Measurements from ENCODE around the gene ZNF598. TPM values are rescaled to one million over a fixed set of nuclear protein-coding genes. Genes with fewer than 3 reads are reported as not detected.

The ZNF598 gene
- total RNA-seq, 1 experiment from 2014 or later = 70.9 TPM

DNA sequence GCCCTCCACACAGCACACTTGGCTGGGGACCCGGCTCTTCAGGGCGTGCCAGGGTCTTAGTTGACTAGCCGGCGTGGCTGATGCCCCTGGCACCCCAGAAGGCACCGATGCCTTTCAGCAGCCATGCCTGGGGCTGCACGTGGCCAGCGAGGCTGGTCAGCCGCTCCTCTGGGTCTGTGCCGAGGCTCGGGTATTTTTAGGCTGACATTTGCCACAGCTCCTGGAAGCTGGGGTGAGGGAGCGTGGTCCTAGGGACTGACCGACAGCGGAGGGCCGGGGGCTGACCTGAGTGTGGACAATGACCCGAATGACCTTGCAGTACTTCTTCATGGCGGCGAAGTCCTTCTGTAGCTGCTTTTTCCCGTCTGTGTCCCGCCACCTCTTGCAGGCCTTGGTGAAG lies 59.1 kb downstream of the ZNF598 start:
- H3K27me3 ChIP-seq (ENCODE audit: insufficient read depth, low read length) = no peaks in the 10 kb centered on the region
- H3K4me1 ChIP-seq (ENCODE audit: insufficient read depth, low read length) = no peaks in the 10 kb centered on the region
- Mint-ChIP-seq H3K9me3 (peaks cover 0 to 3% of the 10 kb centered on the region in 2 experiments; a peak in 2 of 5 replicates), H3K27me3 (ENCODE audit: low read depth) (peaks cover 3% of the 10 kb centered on the region), H3K4me3 (no peak overlapping the region), H3K27ac (peak overlapping the region in 1 of 3 experiments; percentile 92; a peak in 1 of 7 replicates), H3K36me3 (ENCODE audit: insufficient read depth in 1 of 3, low read depth in 3 of 3) (no peaks in the 10 kb centered on the region; a peak in 1 of 7 replicates), H3K4me1 (peaks cover 4 to 5% of the 10 kb centered on the region in 2 experiments; a peak in 2 of 4 replicates)
- H3K9ac ChIP-seq (ENCODE audit: extremely low read depth, insufficient read length, low read length) = no peak overlapping the region
- no peaks in the 10 kb centered on the region for H3K9me3 ChIP-seq (ENCODE audit: control insufficient read depth, low read depth, low read length)
- H2AK5ac ChIP-seq (ENCODE audit: insufficient read length, low read length) = no peak overlapping the region
- H3K79me2 ChIP-seq (ENCODE audit: insufficient read depth, low read length) = no peaks in the 10 kb centered on the region
- no peak overlapping the region for H2BK12ac ChIP-seq (ENCODE audit: insufficient read length, low read depth, low read length)
- no peak overlapping the region for H2BK15ac ChIP-seq (ENCODE audit: low read depth, low read length)
- no peak overlapping the region for H3K27ac ChIP-seq (ENCODE audit: insufficient read length, low read depth, low read length)
- H2BK120ac ChIP-seq (ENCODE audit: low read depth, low read length, poor library complexity, severe bottlenecking) = no peak overlapping the region
- DNase-seq = no peak
- H3K23me2 ChIP-seq (ENCODE audit: insufficient read length, low read depth, low read length, poor library complexity, severe bottlenecking) = no peaks in the 10 kb centered on the region
- no peak overlapping the region for H3K23ac ChIP-seq (ENCODE audit: insufficient read length, low read depth, low read length)
- H3K4me2 ChIP-seq (ENCODE audit: insufficient read depth, insufficient read length, low read length) = no peak overlapping the region
- TF ChIP-seq, protein P1, sequence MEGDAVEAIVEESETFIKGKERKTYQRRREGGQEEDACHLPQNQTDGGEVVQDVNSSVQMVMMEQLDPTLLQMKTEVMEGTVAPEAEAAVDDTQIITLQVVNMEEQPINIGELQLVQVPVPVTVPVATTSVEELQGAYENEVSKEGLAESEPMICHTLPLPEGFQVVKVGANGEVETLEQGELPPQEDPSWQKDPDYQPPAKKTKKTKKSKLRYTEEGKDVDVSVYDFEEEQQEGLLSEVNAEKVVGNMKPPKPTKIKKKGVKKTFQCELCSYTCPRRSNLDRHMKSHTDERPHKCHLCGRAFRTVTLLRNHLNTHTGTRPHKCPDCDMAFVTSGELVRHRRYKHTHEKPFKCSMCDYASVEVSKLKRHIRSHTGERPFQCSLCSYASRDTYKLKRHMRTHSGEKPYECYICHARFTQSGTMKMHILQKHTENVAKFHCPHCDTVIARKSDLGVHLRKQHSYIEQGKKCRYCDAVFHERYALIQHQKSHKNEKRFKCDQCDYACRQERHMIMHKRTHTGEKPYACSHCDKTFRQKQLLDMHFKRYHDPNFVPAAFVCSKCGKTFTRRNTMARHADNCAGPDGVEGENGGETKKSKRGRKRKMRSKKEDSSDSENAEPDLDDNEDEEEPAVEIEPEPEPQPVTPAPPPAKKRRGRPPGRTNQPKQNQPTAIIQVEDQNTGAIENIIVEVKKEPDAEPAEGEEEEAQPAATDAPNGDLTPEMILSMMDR (conservative IDR thresholded peaks at IDR 0.05) = no peak
- H3K79me1 ChIP-seq (ENCODE audit: insufficient read depth, low read depth, low read length, poor library complexity, severe bottlenecking) = no peaks in the 10 kb centered on the region
- no peaks in the 10 kb centered on the region for H4K20me1 ChIP-seq (ENCODE audit: control insufficient read depth, insufficient read depth, insufficient read length)
- H4K5ac ChIP-seq (ENCODE audit: insufficient read length, low read depth, low read length) = no peak overlapping the region
- no peak overlapping the region for H2BK5ac ChIP-seq (ENCODE audit: insufficient read length, low read length)
- H3K4ac ChIP-seq (ENCODE audit: low read depth, low read length) = no peak overlapping the region
- H3K56ac ChIP-seq (ENCODE audit: insufficient read length, low read depth, low read length) = no peak overlapping the region
- no peak overlapping the region for H4K91ac ChIP-seq (ENCODE audit: insufficient read length, low read depth, low read length)
- H2AFZ ChIP-seq (ENCODE audit: low read length) = no peak overlapping the region
- H2BK20ac ChIP-seq (ENCODE audit: low read depth, low read length, poor library complexity, severe bottlenecking) = no peak overlapping the region
- no peak overlapping the region for H4K8ac ChIP-seq (replicated peaks; ENCODE audit: insufficient read length, low read depth, low read length)
- no peak overlapping the region for H3K18ac ChIP-seq (ENCODE audit: insufficient read length, low read depth, low read length)
- H3K14ac ChIP-seq (ENCODE audit: insufficient read depth, low read length) = no peak overlapping the region
- no peak overlapping the region for H3T11ph ChIP-seq (ENCODE audit: low read length)
- WGBS (ENCODE audit: extremely low coverage, insufficient read length, low lambda C conversion rate) = no CpG with 5 or more reads among the region's 19 CpGs
